Fibroblast of pulmonary artery (primary cell): ENCODE data around the gene MAP3K4.
"Not testable (repeated sequence)": the region's sequence is repeated elsewhere in the genome, so short reads cannot be mapped to it uniquely, and the experiment has no call there.

Source experiments
- DNase-seq: peaks from one replicate; pipeline ENCODE4 v3.0.0-alpha.2; 2010; ENCODE audit warnings: low read depth
- H3K4me3 ChIP-seq: replicated peaks from 2 replicates; pipeline ENCODE4 v1.5.1; 2011; ENCODE audit warnings: low read depth, mild to moderate bottlenecking, control low read depth, low read length, moderate library complexity
- TF ChIP-seq, protein P1 (sequence below): IDR thresholded peaks from 2 replicates; pipeline ENCODE4 v1.5.1; 2011; ENCODE audit warnings: mild to moderate bottlenecking, control low read depth, low read length, inconsistent platforms; ENCODE audit errors: missing control alignments

Gene MAP3K4

DNA sequence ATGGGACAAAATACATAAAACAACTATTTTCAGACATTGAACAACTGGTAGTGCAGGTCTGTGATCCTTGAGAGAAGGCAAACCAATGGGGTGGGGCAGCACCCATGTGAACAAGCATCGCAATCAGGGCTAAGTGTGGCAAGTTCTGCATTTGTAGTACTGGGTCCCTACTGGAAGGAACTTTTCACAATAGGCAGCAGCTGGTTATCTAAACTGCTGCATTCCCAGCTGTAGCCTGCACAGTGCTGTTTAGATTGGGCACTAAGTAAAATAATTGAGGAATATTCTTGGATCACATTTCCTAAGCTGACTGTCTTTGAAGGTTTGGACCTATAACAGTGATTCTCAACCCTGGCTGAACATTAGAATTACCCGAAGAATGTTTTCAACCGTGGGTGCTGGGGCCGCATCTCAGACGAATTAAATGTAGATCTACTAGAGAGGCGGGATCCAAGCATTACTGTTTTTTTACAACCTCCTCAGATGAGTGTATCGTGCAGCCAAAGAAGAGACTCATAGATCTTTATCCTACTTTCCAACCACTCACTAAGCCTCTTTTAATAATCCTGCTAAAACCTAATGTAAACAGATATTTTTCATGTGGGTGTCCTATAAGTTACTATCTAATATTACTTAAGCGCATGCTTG is 12.4 kb upstream of the MAP3K4 start:
- H3K4me3 ChIP-seq = no peak overlapping the region
- TF ChIP-seq, protein P1, sequence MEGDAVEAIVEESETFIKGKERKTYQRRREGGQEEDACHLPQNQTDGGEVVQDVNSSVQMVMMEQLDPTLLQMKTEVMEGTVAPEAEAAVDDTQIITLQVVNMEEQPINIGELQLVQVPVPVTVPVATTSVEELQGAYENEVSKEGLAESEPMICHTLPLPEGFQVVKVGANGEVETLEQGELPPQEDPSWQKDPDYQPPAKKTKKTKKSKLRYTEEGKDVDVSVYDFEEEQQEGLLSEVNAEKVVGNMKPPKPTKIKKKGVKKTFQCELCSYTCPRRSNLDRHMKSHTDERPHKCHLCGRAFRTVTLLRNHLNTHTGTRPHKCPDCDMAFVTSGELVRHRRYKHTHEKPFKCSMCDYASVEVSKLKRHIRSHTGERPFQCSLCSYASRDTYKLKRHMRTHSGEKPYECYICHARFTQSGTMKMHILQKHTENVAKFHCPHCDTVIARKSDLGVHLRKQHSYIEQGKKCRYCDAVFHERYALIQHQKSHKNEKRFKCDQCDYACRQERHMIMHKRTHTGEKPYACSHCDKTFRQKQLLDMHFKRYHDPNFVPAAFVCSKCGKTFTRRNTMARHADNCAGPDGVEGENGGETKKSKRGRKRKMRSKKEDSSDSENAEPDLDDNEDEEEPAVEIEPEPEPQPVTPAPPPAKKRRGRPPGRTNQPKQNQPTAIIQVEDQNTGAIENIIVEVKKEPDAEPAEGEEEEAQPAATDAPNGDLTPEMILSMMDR = no peak
- peak; percentile 23 for DNase-seq

DNA sequence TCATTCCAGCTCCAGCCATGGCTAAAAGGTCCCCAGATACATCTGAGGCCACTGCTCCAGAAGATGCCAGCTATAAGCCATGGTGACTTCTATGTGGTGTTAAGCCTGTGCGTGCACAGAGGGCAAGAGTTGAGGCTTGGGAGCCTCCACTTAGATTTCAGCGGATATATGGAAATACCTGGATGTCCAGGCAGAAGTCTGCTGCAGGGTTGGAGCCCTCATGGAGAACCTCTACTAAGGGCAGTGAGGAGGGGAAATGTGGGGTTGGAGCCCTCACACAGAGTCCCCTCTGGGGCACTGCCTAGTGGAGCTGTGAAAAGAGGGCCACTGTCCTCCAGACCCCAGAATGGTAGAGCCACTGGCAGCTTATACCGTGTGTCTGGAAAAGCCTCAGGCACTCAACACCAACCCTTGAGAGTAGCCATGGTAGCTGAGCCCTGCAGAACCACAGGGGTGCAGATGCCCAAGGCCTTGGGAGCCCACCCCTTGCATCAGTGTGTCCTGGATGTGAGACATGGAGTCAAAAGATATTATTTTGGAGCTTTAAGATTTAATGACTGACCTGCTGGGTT is 8.1 kb upstream of the MAP3K4 start:
- DNase-seq, H3K4me3 ChIP-seq: not testable (repeated sequence)

GRCh38 chr6:160986851-160987250 is 4.7 kb upstream of the MAP3K4 start:
- no peak overlapping the region for H3K4me3 ChIP-seq
- no peak for DNase-seq
- TF ChIP-seq, protein P1 = no peak

DNA sequence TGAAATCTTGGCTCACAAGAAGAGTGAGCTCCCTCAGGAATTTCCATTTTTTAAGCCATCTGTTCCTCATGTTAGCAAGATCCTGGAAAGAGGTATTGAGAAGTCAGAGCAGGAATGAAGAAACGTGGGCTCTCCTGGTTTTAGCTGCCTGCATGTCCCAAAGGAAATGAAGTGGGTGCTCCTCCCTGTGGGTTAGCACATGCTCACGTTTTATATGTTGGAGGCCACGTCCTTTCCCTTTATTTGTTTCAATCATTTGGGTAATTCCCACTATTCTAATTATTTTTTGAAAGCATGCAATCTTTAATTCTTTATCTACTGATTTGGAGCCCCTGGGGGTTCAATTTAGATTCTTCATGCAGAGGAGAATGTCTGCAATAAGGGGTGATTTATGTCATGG is 4.3 kb upstream of the MAP3K4 start:
- no peak for DNase-seq
- TF ChIP-seq, protein P1 = no peak
- no peak overlapping the region for H3K4me3 ChIP-seq

DNA sequence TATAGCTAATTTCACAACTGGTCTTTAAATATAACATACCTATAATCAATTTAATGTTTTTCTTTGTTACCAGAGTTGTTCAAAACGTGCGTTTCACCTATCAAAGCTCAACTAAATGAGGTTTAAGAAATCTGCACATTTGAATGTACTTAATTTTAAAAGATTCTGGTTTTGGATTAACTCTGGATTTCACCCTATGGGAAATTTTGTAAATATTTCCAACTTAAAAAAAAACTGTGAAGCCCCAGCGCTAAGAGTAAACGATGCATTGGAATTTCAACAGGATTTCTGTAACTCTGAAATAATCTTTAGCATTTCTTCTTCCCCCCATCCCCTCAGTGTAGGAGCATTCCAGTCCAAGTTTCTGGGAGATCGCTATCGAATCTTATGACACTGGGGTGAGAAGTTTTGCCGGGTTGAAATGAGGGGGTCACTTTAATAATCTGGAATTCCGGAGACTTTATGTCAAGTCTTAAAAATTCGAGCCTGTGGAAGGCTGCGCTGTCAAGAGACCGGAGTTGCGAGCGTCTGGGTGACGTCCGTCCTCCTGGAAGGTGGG is 643 bp upstream of the MAP3K4 start:
- TF ChIP-seq, protein P1 = no peak
- H3K4me3 ChIP-seq = peak overlapping the region; percentile 84
- DNase-seq = peak; percentile 27

- TF ChIP-seq, protein P1 = peak; percentile 82
- H3K4me3 ChIP-seq = peak overlapping the region; percentile 84
- peak; percentile 76 for DNase-seq
These were observed 751 bp downstream of the MAP3K4 start for GRCh38 chr6:160992061-160992979.

- no peak for DNase-seq
- H3K4me3 ChIP-seq = peak overlapping the region; percentile 84
- TF ChIP-seq, protein P1 = no peak
These were observed 1.4 kb downstream of the MAP3K4 start for GRCh38 chr6:160992980-160993314.
